Measurements from ENCODE around the gene DDA1. TPM values are rescaled to one million over a fixed set of nuclear protein-coding genes. Genes with fewer than 3 reads are reported as not detected.
"Not testable (repeated sequence)": the region's sequence is repeated elsewhere in the genome, so short reads cannot be mapped to it uniquely, and the experiment has no call there.

Gene DDA1
- total RNA-seq, 2 donors from 2014 or later = 47.7 to 49.2 TPM

- no peak for ATAC-seq
- DNase-seq = no peak
- intact Hi-C loops (cut with DNase I, micrococcal nuclease) = no loop called here
These were observed 49.0 kb downstream of the DDA1 start for GRCh38 chr19:17358395-17358794.

GRCh38 chr19:17359905-17360800, 50.8 kb downstream of the DDA1 start:
- DNase-seq = no peak
- no peak for ATAC-seq
- intact Hi-C loops (cut with DNase I, micrococcal nuclease) = no loop called here

GRCh38 chr19:17363852-17364605, 54.7 kb downstream of the DDA1 start:
- DNase-seq; intact Hi-C loops (cut with DNase I, micrococcal nuclease); ATAC-seq: not testable (repeated sequence)

- ATAC-seq = no peak
- intact Hi-C loops (cut with DNase I, micrococcal nuclease) = no loop called here
- no peak for DNase-seq
These were observed 56.0 kb downstream of the DDA1 start for GRCh38 chr19:17365361-17365760.

- no peak for ATAC-seq
- DNase-seq = no peak
- intact Hi-C loops (cut with DNase I, micrococcal nuclease) = no loop called here
These were observed 60.7 kb downstream of the DDA1 start for GRCh38 chr19:17370026-17370587.

Other genes with a start within 250 kb of the DDA1 start
- gene HAUS8, start 234.1 kb upstream of the DDA1 start, total RNA-seq = 10 to 100 TPM; 10.7 to 14.1 TPM
- gene MYO9B, start 233.8 kb upstream of the DDA1 start, total RNA-seq = 10 to 100 TPM; 69.9 to 82.2 TPM
- gene USE1, start 94.2 kb upstream of the DDA1 start, total RNA-seq = 10 to 100 TPM; 22.0 to 25.6 TPM
- 10 to 100 TPM; 44.7 to 64.5 TPM for gene OCEL1, start 83.3 kb upstream of the DDA1 start, total RNA-seq
- gene NR2F6, start 63.6 kb upstream of the DDA1 start, total RNA-seq = 100 to 1,000 TPM; 151 to 181 TPM
- 1 to 10 TPM in 1 of 2 donors, under 1 TPM in 1; 0.67 to 2.3 TPM for gene USHBP1, start 44.8 kb upstream of the DDA1 start, total RNA-seq
- gene BABAM1, start 42.1 kb upstream of the DDA1 start, total RNA-seq = 10 to 100 TPM; 63.5 to 70.3 TPM
- under 1 TPM; 0.22 to 0.67 TPM for gene ANKLE1, start 27.7 kb upstream of the DDA1 start, total RNA-seq
- gene ABHD8, start 6.1 kb upstream of the DDA1 start, total RNA-seq = 1 to 10 TPM; 5.6 to 6.0 TPM
- 100 to 1,000 TPM; 142 to 165 TPM for gene MRPL34, start 3.7 kb upstream of the DDA1 start, total RNA-seq
- gene ANO8, start 25.3 kb downstream of the DDA1 start, total RNA-seq = 10 to 100 TPM in 1 of 2 donors, 1 to 10 TPM in 1; 8.4 to 10.8 TPM
- 10 to 100 TPM; 17.8 to 21.9 TPM for gene GTPBP3, start 28.0 kb downstream of the DDA1 start, total RNA-seq
- 10 to 100 TPM; 38.2 to 42.1 TPM for gene PLVAP, start 67.8 kb downstream of the DDA1 start, total RNA-seq
- under 1 TPM; 0.40 to 0.50 TPM for gene CCDC194, start 84.6 kb downstream of the DDA1 start, total RNA-seq
- 10 to 100 TPM; 14.8 to 27.5 TPM for gene BST2, start 96.1 kb downstream of the DDA1 start, total RNA-seq
- 10 to 100 TPM; 54.4 to 60.7 TPM for gene MVB12A, start 110.5 kb downstream of the DDA1 start, total RNA-seq
- under 1 TPM in 1 of 2 donors, not detected in 1; 0.18 TPM for gene TMEM221, start 139.1 kb downstream of the DDA1 start, total RNA-seq
- gene NXNL1, start 151.4 kb downstream of the DDA1 start, total RNA-seq = not detected
- gene SLC27A1, start 161.0 kb downstream of the DDA1 start, total RNA-seq = 1 to 10 TPM; 4.8 to 7.1 TPM
- 100 to 1,000 TPM in 1 of 2 donors, 10 to 100 TPM in 1; 89.8 to 100 TPM for gene PGLS, start 202.1 kb downstream of the DDA1 start, total RNA-seq
- gene COLGALT1, start 246.1 kb downstream of the DDA1 start, total RNA-seq = 10 to 100 TPM; 48.3 to 53.3 TPM